ENCODE measurements around the gene EPB41L3.

EPB41L3 gene

GRCh38 chr18:5431836-5432575 is 111.8 kb downstream of the EPB41L3 start:
- H3K36me3 Mint-ChIP-seq (ENCODE audit: low read depth), result peaks cover 18% of the 10 kb centered on the region
- H3K27ac Mint-ChIP-seq, result peak overlapping the region; percentile 93
- H3K4me1 Mint-ChIP-seq, result peaks cover 48% of the 10 kb centered on the region
- no peak for DNase-seq
- H3K9me3 Mint-ChIP-seq, result no peaks in the 10 kb centered on the region
- peaks cover 2% of the 10 kb centered on the region for H3K27me3 Mint-ChIP-seq (ENCODE audit: low read depth, poor library complexity)
- peak overlapping the region; percentile 26 for H3K4me3 Mint-ChIP-seq
- no peak for TF ChIP-seq CTCF (IDR thresholded peaks at IDR 0.05)

GRCh38 chr18:5430131-5430530 is 113.7 kb downstream of the EPB41L3 start:
- no peak for TF ChIP-seq CTCF (IDR thresholded peaks at IDR 0.05)
- Mint-ChIP-seq H3K4me1 (peaks cover 60% of the 10 kb centered on the region), H3K27me3 (ENCODE audit: low read depth, poor library complexity) (no peaks in the 10 kb centered on the region), H3K4me3 (no peak overlapping the region), H3K9me3 (no peaks in the 10 kb centered on the region), H3K36me3 (ENCODE audit: low read depth) (peaks cover 16% of the 10 kb centered on the region), H3K27ac (no peak overlapping the region)
- DNase-seq, result no peak

- no peak for TF ChIP-seq CTCF (IDR thresholded peaks at IDR 0.05)
- Mint-ChIP-seq H3K36me3 (ENCODE audit: low read depth) (peaks cover 16% of the 10 kb centered on the region), H3K4me3 (no peak overlapping the region), H3K9me3 (no peaks in the 10 kb centered on the region), H3K27me3 (ENCODE audit: low read depth, poor library complexity) (no peaks in the 10 kb centered on the region), H3K27ac (no peak overlapping the region), H3K4me1 (peaks cover 60% of the 10 kb centered on the region)
- no peak for DNase-seq
Measured at GRCh38 chr18:5429681-5430080, 114.1 kb downstream of the EPB41L3 start.

- Mint-ChIP-seq H3K27me3 (ENCODE audit: low read depth, poor library complexity) (no peaks in the 10 kb centered on the region), H3K4me1 (peaks cover 28% of the 10 kb centered on the region), H3K9me3 (no peaks in the 10 kb centered on the region), H3K27ac (no peak overlapping the region), H3K4me3 (no peak overlapping the region), H3K36me3 (ENCODE audit: low read depth) (peaks cover 6% of the 10 kb centered on the region)
- no peak for DNase-seq
- no peak for TF ChIP-seq CTCF (IDR thresholded peaks at IDR 0.05)
Measured at GRCh38 chr18:5425721-5426120, 118.1 kb downstream of the EPB41L3 start.

- Mint-ChIP-seq H3K4me3 (no peak overlapping the region), H3K27ac (no peak overlapping the region), H3K27me3 (ENCODE audit: low read depth, poor library complexity) (no peaks in the 10 kb centered on the region), H3K36me3 (ENCODE audit: low read depth) (peaks cover 6% of the 10 kb centered on the region), H3K4me1 (peaks cover 23% of the 10 kb centered on the region), H3K9me3 (no peaks in the 10 kb centered on the region)
- no peak for DNase-seq
- peak; percentile 53 for TF ChIP-seq CTCF (IDR thresholded peaks at IDR 0.05)
Measured at GRCh38 chr18:5424903-5425664, 118.7 kb downstream of the EPB41L3 start.
